Suprapubic skin (tissue), 4 donors: ENCODE measurements around the gene GTPBP6. TPM values are rescaled to one million over a fixed set of nuclear protein-coding genes. Genes with fewer than 3 reads are reported as not detected.

Source experiments
- DNase-seq, 2 donors: peaks; one replicate each; pipeline ENCODE4 v3.0.0-alpha.2; 2019; ENCODE audit warnings: low spot score in 2 of 2
- H3K27ac ChIP-seq: fragments of 200-600 bp; sonication (generic); one replicate; pipeline ENCODE4 v1.5.1; 2019
- H3K27me3 ChIP-seq: fragments of 200-600 bp; sonication (generic); one replicate; pipeline ENCODE4 v1.5.1; 2019
- H3K36me3 ChIP-seq: fragments of 200-600 bp; sonication (generic); one replicate; pipeline ENCODE4 v1.5.1; 2019
- H3K4me1 ChIP-seq: fragments of 200-600 bp; sonication (generic); one replicate; pipeline ENCODE4 v1.5.1; 2019
- H3K4me3 ChIP-seq: fragments of 200-600 bp; sonication (generic); one replicate; pipeline ENCODE4 v1.5.1; 2019; ENCODE audit warnings: mild to moderate bottlenecking
- H3K9me3 ChIP-seq: fragments of 200-600 bp; sonication (generic); one replicate; pipeline ENCODE4 v1.5.1; 2019
- EP300 ChIP-seq: sonication (generic); formaldehyde crosslinking; IDR thresholded peaks from one replicate; pipeline ENCODE4 v1.6.1; 2017; ENCODE audit warnings: antibody characterized with exemption
- POLR2A ChIP-seq, 2 donors: fragments of 450-650 bp; IDR thresholded peaks; one replicate each; pipeline ENCODE4 v1.6.1; 2017; ENCODE audit warnings: antibody characterized with exemption in 2 of 2, mild to moderate bottlenecking in 2 of 2, moderate library complexity in 2 of 2
- POLR2AphosphoS5 ChIP-seq, 3 donors: sonication (generic); formaldehyde crosslinking; IDR thresholded peaks; one replicate each; pipeline ENCODE4 v1.6.1; 2017; ENCODE audit warnings: antibody characterized with exemption in 3 of 3
- WGBS: methylation state at CpG from one replicate; pipeline ENCODE4 v1.1.5; 2018; 5-methylcytosine and 5-hydroxymethylcytosine counted together
- total RNA-seq, 4 donors: library from RNA; depleted of rRNA; stranded (reverse); fragments of >200 nt; gene quantifications; one replicate each; pipeline ENCODE4 v1.1.0, GENCODE V29; 2016
- TF ChIP-seq, protein P1 (sequence below), 2 donors: fragments of 200-600 bp in 1 of 2; fragments of 450-650 bp in 1 of 2; sonication (generic) in 1 of 2; IDR thresholded peaks; one replicate each; pipeline ENCODE4 v1.5.1; 2016 to 2019; ENCODE audit warnings: antibody characterized with exemption in 2 of 2, mild to moderate bottlenecking in 1 of 2, moderate library complexity in 1 of 2

The GTPBP6 gene
- total RNA-seq, 4 donors from 2014 or later, result 29.7 to 36.4 (median 34.3) TPM

GRCh38 chrX:314781-315595 lies 3.6 kb downstream of the GTPBP6 start:
- no peak overlapping the region for H3K27ac ChIP-seq
- no peaks in the 10 kb centered on the region for H3K9me3 ChIP-seq
- TF ChIP-seq POLR2AphosphoS5 (IDR thresholded peaks at IDR 0.05), result no peak
- no peak for TF ChIP-seq EP300
- no peak for TF ChIP-seq POLR2A (IDR thresholded peaks at IDR 0.05)
- TF ChIP-seq, protein P1, sequence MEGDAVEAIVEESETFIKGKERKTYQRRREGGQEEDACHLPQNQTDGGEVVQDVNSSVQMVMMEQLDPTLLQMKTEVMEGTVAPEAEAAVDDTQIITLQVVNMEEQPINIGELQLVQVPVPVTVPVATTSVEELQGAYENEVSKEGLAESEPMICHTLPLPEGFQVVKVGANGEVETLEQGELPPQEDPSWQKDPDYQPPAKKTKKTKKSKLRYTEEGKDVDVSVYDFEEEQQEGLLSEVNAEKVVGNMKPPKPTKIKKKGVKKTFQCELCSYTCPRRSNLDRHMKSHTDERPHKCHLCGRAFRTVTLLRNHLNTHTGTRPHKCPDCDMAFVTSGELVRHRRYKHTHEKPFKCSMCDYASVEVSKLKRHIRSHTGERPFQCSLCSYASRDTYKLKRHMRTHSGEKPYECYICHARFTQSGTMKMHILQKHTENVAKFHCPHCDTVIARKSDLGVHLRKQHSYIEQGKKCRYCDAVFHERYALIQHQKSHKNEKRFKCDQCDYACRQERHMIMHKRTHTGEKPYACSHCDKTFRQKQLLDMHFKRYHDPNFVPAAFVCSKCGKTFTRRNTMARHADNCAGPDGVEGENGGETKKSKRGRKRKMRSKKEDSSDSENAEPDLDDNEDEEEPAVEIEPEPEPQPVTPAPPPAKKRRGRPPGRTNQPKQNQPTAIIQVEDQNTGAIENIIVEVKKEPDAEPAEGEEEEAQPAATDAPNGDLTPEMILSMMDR (IDR thresholded peaks at IDR 0.05), result no peak
- H3K4me1 ChIP-seq, result peaks cover 17% of the 10 kb centered on the region
- H3K4me3 ChIP-seq, result no peak overlapping the region
- H3K36me3 ChIP-seq, result peaks cover 57% of the 10 kb centered on the region
- no peaks in the 10 kb centered on the region for H3K27me3 ChIP-seq
- WGBS, result 94% methylated on average over 39 of the region's 51 CpGs
- DNase-seq, result peak; percentile 57 to 77

DNA sequence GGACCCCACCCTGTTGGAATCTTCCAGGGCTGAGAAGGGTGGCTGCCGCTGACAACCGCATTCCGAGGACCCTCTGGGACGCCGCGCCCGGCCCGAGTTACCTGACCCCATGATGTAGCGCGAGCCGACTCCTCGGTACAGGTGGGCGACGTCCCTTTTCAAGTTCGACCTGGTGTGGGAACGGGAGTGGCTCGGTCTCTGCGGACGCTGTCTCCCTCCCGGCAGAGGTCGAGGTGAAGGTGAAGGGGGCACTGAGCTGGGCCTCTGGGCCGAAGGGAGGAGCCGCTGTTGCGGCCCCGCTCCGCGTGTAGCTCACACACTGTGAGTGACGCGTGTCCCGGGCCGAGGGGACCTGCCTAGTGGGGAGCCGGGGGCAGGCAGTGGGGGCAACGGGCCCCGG lies 4.5 kb downstream of the GTPBP6 start:
- Histone ChIP-seq H3K4me3 (no peak overlapping the region), H3K4me1 (peaks cover 11% of the 10 kb centered on the region), H3K36me3 (peaks cover 64% of the 10 kb centered on the region), H3K27me3 (no peaks in the 10 kb centered on the region), H3K9me3 (no peaks in the 10 kb centered on the region), H3K27ac (no peak overlapping the region)
- 96% methylated on average over 33 of the region's 34 CpGs for WGBS
- peak in 1 of 2 donors; percentile 68 for DNase-seq
- TF ChIP-seq POLR2A (IDR thresholded peaks at IDR 0.05) (no peak), EP300 (no peak), POLR2AphosphoS5 (IDR thresholded peaks at IDR 0.05) (no peak)
- TF ChIP-seq, protein P1 (IDR thresholded peaks at IDR 0.05), result no peak

GRCh38 chrX:313546-313945 lies 5.0 kb downstream of the GTPBP6 start:
- no peak for TF ChIP-seq EP300
- no peak for TF ChIP-seq POLR2A (IDR thresholded peaks at IDR 0.05)
- no peak for TF ChIP-seq POLR2AphosphoS5 (IDR thresholded peaks at IDR 0.05)
- TF ChIP-seq, protein P1 (IDR thresholded peaks at IDR 0.05), result no peak
- peaks cover 11% of the 10 kb centered on the region for H3K4me1 ChIP-seq
- no peak overlapping the region for H3K4me3 ChIP-seq
- peaks cover 69% of the 10 kb centered on the region for H3K36me3 ChIP-seq
- peak in 1 of 2 donors; percentile 43 for DNase-seq
- no peaks in the 10 kb centered on the region for H3K9me3 ChIP-seq
- no peaks in the 10 kb centered on the region for H3K27me3 ChIP-seq
- no peak overlapping the region for H3K27ac ChIP-seq
- WGBS, result 83% methylated on average over 8 of the region's 8 CpGs

DNA sequence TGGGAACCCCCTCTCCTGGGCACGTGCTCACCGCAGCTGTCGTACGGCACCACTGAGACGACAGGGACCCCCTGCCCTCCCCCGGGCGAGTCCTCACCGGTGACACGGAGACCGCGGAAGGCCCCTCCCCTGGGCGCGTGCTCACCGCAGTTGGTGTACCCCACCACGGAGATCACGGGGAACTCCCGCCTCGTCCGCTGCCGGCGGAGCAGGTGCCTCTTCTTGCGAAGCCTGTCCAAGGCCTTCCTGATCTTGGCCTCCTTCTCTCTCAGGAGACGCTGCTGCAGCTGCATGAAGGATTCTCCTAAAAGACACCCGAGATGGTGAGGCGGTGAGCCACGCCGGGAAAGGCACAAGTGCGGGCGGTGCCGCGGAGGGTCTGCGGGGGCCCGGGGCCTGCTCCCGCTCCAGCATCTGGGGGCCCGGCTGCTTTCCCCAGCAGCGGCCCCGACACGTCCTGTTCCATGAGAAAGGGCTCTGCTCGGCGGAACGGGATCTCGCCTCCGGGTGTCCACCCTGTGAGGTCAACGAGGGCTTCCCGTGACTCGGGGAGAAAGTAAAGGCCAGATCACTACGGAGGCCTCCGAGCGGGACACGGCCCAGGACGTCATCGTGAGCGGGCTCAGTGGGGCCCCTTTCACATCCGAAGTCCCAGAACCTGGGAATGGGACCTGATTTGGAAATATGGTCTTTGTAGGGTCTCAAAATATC lies 5.8 kb downstream of the GTPBP6 start:
- Histone ChIP-seq H3K4me1 (peaks cover 10% of the 10 kb centered on the region), H3K36me3 (peaks cover 76% of the 10 kb centered on the region), H3K4me3 (no peak overlapping the region), H3K27ac (no peak overlapping the region), H3K9me3 (no peaks in the 10 kb centered on the region), H3K27me3 (no peaks in the 10 kb centered on the region)
- TF ChIP-seq, protein P1 (IDR thresholded peaks at IDR 0.05), result no peak
- no peak for TF ChIP-seq POLR2AphosphoS5 (IDR thresholded peaks at IDR 0.05)
- TF ChIP-seq EP300, result no peak
- no peak for TF ChIP-seq POLR2A (IDR thresholded peaks at IDR 0.05)
- WGBS, result 96% methylated on average over 14 of the region's 54 CpGs
- peak in 1 of 2 donors; percentile 50 for DNase-seq
